CD4-positive, alpha-beta T cell (primary cell): ENCODE results near the gene MSL1. TPM values are rescaled to one million over a fixed set of nuclear protein-coding genes. Genes with fewer than 3 reads are reported as not detected.

Source experiments
- ATAC-seq: fragments of 200-7000 bp; cut with Tn5 transposase; one replicate; pipeline ENCODE4 v1.10.0; 2022; ENCODE audit warnings: mild to moderate bottlenecking; ENCODE audit not compliant: poor library complexity
- CTCF ChIA-PET: fragments of 350-600 bp; sonication (Branson Sonifier 250); formaldehyde crosslinking; loops from one replicate; lab custom pipeline; 2021; ENCODE audit warnings: antibody characterized with exemption, inconsistent platforms; lab: Charles Lee
- POLR2A ChIA-PET: fragments of 350-600 bp; sonication (Branson Sonifier 250); formaldehyde crosslinking; loops from one replicate; lab custom pipeline; 2021; ENCODE audit warnings: antibody characterized with exemption, inconsistent platforms; lab: Charles Lee
- DNase-seq, 14 experiments: peaks; one replicate each; pipeline ENCODE4 v3.0.0-alpha.2; 2013 to 2020; ENCODE audit warnings: mixed read lengths in 2 of 14
- H3K27ac ChIP-seq, 2 donors: one replicate each; pipeline versions ENCODE4 v1.5.1 to v1.7.0; 2013; ENCODE audit warnings: low read length in 2 of 2, low read depth in 1 of 2, mild to moderate bottlenecking in 1 of 2
- H3K27me3 ChIP-seq, 2 experiments: 1 replicate in 1 of 2; 2 replicates in 1 of 2; pipeline versions ENCODE4 v1.6.1 to v1.7.0; 2013; ENCODE audit warnings: low read length in 2 of 2, control low read depth in 1 of 2, mild to moderate bottlenecking in 1 of 2, moderate library complexity in 1 of 2; ENCODE audit not compliant: insufficient read depth in 2 of 2, control insufficient read depth in 1 of 2
- H3K36me3 ChIP-seq: one replicate; pipeline ENCODE4 v1.6.1; 2013; ENCODE audit warnings: low read length, control low read depth; ENCODE audit not compliant: insufficient read depth
- H3K4me1 ChIP-seq: one replicate; pipeline ENCODE4 v1.6.1; 2013; ENCODE audit warnings: low read length, control low read depth; ENCODE audit not compliant: insufficient read depth
- H3K4me3 ChIP-seq: one replicate; pipeline ENCODE4 v1.5.1; 2013; ENCODE audit warnings: mild to moderate bottlenecking, low read length, moderate library complexity
- H3K9me3 ChIP-seq, 2 experiments: 1 replicate in 1 of 2; 2 replicates in 1 of 2; pipeline versions ENCODE4 v1.6.1 to v1.7.0; 2013; ENCODE audit warnings: low read length in 2 of 2, mild to moderate bottlenecking in 2 of 2, control low read depth in 1 of 2, moderate library complexity in 1 of 2; ENCODE audit not compliant: control insufficient read depth in 1 of 2, insufficient read depth in 1 of 2
- H3K27ac Mint-ChIP-seq: one replicate; pipeline ENCODE4 v1.8.0; 2020; ENCODE audit warnings: mixed read lengths
- H3K27me3 Mint-ChIP-seq: one replicate; pipeline ENCODE4 v1.8.0; 2021; ENCODE audit warnings: mixed read lengths
- H3K36me3 Mint-ChIP-seq: one replicate; pipeline ENCODE4 v1.8.0; 2021; ENCODE audit warnings: low read depth, mixed read lengths
- H3K4me1 Mint-ChIP-seq: one replicate; pipeline ENCODE4 v1.8.0; 2021; ENCODE audit warnings: low read depth, mixed read lengths
- H3K4me3 Mint-ChIP-seq: one replicate; pipeline ENCODE4 v1.8.0; 2020; ENCODE audit warnings: mild to moderate bottlenecking, mixed read lengths
- H3K9me3 Mint-ChIP-seq: one replicate; pipeline ENCODE4 v1.8.0; 2020; ENCODE audit warnings: mixed read lengths
- intact Hi-C, 2 experiments: fragments of 100-400 bp; cut with DNase I in 1 of 2; cut with micrococcal nuclease in 1 of 2; formaldehyde crosslinking; loops; one replicate each; pipeline versions ENCODE4 v1.15.1 to v1.9.0; 2023 to 2025; cut with DNase I, micrococcal nuclease
- total RNA-seq, 174 experiments: library from RNA in 2 of 174; stranded (reverse) in 2 of 174; gene quantifications; one replicate each; pipeline ENCODE4 v1.2.3 and lab custom pipeline; 2021 to 2026
- TF ChIP-seq, protein P1 (sequence below): fragments of 200-600 bp; IDR thresholded peaks from one replicate; pipeline ENCODE4 v1.8.0; 2022; ENCODE audit warnings: antibody characterized with exemption, mild to moderate bottlenecking

The MSL1 gene
- total RNA-seq, 2 experiments from 2014 or later: 77.0 to 79.2 TPM

DNA sequence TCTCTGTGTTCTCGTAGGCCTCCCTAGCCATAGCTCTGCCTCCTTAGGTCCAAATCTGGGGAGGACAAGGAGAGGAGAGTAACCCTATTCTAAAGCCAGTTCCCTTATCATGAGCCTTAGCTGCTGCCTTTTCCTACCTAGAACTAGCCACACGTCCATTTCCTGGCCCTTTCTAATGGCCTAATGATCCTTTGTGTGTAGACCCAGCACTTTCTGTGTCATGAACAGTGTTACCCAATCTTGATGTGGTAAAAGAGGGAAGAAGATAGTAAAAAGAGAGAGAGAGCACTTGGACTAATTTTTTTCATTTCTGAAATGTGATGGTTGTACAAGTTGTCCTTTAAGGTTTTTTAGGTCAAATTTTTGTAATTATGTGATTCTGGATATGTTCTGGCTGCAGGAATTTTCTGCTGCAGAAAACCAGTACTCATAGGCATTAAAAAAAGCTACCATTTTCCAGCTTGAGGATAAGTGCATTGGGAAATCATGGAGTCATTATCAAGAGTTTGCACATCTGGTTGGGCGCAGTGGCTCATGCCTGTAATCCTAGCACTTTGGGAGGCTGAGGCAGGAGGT lies 36.8 kb downstream of the MSL1 start:
- H3K9me3 ChIP-seq: no peaks in the 10 kb centered on the region
- intact Hi-C loops: no loop called here
- TF ChIP-seq, protein P1, sequence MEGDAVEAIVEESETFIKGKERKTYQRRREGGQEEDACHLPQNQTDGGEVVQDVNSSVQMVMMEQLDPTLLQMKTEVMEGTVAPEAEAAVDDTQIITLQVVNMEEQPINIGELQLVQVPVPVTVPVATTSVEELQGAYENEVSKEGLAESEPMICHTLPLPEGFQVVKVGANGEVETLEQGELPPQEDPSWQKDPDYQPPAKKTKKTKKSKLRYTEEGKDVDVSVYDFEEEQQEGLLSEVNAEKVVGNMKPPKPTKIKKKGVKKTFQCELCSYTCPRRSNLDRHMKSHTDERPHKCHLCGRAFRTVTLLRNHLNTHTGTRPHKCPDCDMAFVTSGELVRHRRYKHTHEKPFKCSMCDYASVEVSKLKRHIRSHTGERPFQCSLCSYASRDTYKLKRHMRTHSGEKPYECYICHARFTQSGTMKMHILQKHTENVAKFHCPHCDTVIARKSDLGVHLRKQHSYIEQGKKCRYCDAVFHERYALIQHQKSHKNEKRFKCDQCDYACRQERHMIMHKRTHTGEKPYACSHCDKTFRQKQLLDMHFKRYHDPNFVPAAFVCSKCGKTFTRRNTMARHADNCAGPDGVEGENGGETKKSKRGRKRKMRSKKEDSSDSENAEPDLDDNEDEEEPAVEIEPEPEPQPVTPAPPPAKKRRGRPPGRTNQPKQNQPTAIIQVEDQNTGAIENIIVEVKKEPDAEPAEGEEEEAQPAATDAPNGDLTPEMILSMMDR: no peak
- H3K27ac ChIP-seq: no peak overlapping the region
- no peak overlapping the region for H3K4me3 Mint-ChIP-seq
- peaks cover 16% of the 10 kb centered on the region for H3K4me1 ChIP-seq
- H3K4me3 ChIP-seq: no peak overlapping the region
- H3K4me1 Mint-ChIP-seq: peaks cover 27% of the 10 kb centered on the region
- peak overlapping the region; percentile 25 for H3K27ac Mint-ChIP-seq
- ChIA-PET POLR2A (interaction anchor here (1.4 kb wide), 1 partner anchor 35 kb away, joined by 3 read pairs; no protein-coding TSS in a partner anchor), CTCF (interaction anchor here (1.6 to 2.2 kb wide), 2 partner anchors 10 to 46 kb away, joined by 4 to 5 read pairs; no protein-coding TSS in a partner anchor)
- peaks cover 64% of the 10 kb centered on the region for H3K36me3 ChIP-seq
- no peak for ATAC-seq
- peaks cover 58% of the 10 kb centered on the region for H3K36me3 Mint-ChIP-seq
- no peaks in the 10 kb centered on the region for H3K9me3 Mint-ChIP-seq
- H3K27me3 Mint-ChIP-seq: no peaks in the 10 kb centered on the region
- no peaks in the 10 kb centered on the region for H3K27me3 ChIP-seq
- no peak for DNase-seq

DNA sequence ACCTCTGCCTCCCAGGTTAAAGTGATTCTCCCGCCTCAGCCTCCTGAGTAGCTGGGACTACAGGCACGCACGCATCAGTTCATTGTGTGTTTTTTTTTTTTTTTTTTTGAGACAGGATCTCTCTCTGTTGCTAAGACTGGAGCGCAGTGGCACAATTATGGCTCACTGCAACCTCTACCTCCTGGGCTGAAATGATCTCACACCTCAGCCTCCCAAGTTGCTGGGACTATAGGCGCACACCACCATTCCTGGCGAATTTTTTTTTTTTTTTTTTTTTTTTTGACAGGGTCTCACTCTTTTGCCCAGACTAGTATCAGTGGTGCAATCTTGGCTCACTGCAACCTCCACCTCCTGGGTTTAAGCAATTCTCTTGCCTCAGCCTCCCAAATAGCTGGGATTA lies 37.7 kb downstream of the MSL1 start:
- ATAC-seq (no peak), DNase-seq (no peak)
- Mint-ChIP-seq H3K36me3 (peaks cover 55% of the 10 kb centered on the region), H3K27me3 (no peaks in the 10 kb centered on the region), H3K4me1 (peaks cover 25% of the 10 kb centered on the region), H3K9me3 (no peaks in the 10 kb centered on the region), H3K4me3 (no peak overlapping the region), H3K27ac (no peak overlapping the region)
- H3K36me3 ChIP-seq: peaks cover 63% of the 10 kb centered on the region
- no peak overlapping the region for H3K4me3 ChIP-seq
- intact Hi-C loops: no loop called here
- no peak overlapping the region for H3K27ac ChIP-seq
- H3K9me3 ChIP-seq: no peaks in the 10 kb centered on the region
- TF ChIP-seq, protein P1: no peak
- no peaks in the 10 kb centered on the region for H3K27me3 ChIP-seq
- POLR2A ChIA-PET: interaction anchor here (1.4 kb wide), 1 partner anchor 36 kb away, joined by 3 read pairs; no protein-coding TSS in a partner anchor
- CTCF ChIA-PET: interaction anchor here (0.7 to 2.2 kb wide), 3 partner anchors 11 to 133 kb away, joined by 3 to 5 read pairs (median 4); no protein-coding TSS in a partner anchor
- H3K4me1 ChIP-seq: peaks cover 12% of the 10 kb centered on the region

DNA sequence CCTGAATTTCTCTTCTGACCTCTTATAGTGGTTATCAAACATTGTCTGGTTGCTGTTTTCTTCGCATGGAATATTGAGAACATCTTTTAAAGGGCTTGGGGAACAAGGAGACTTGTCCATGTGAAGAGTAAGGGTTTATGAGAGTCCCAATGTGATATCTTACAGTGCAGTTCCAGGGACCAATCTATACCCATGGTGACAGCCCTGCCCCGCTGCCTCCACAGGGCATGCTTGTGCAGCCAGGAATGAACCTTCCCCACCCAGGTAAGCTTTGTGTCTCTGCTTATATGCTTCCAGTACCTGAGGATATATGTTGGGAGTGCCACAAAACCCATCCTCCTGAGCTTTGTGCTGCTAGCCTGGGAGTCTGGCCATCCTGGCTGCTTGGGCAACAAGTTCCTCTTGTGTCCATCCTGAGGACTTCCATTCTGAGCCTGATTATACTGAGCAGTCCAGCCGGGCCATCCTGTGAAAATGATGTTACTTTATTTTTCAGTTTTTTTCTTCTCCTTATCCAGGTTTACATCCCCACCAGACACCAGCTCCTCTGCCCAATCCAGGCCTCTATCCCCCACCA lies 46.0 kb downstream of the MSL1 start:
- H3K36me3 ChIP-seq: peaks cover 80% of the 10 kb centered on the region
- no peaks in the 10 kb centered on the region for H3K9me3 ChIP-seq
- H3K27ac ChIP-seq: no peak overlapping the region
- ATAC-seq (no peak), DNase-seq (no peak)
- ChIA-PET CTCF (interaction anchor here (0.9 to 3.6 kb wide), 16 partner anchors 13 to 155 kb away, joined by 3 to 96 read pairs (median 6); partner anchors contain the start of genes CASC3 and NR1D1), POLR2A (interaction anchor here (0.6 to 2.6 kb wide), 7 partner anchors 45 to 187 kb away, joined by 3 to 49 read pairs (median 5); partner anchors contain the start of genes PSMD3 and WIPF2)
- no peaks in the 10 kb centered on the region for H3K27me3 ChIP-seq
- H3K4me1 Mint-ChIP-seq: peaks cover 9% of the 10 kb centered on the region
- H3K4me3 ChIP-seq: no peak overlapping the region
- no peaks in the 10 kb centered on the region for H3K4me1 ChIP-seq
- TF ChIP-seq, protein P1: no peak
- H3K4me3 Mint-ChIP-seq: no peak overlapping the region
- no peaks in the 10 kb centered on the region for H3K9me3 Mint-ChIP-seq
- no peaks in the 10 kb centered on the region for H3K27me3 Mint-ChIP-seq
- peak overlapping the region; percentile 80 for H3K27ac Mint-ChIP-seq
- H3K36me3 Mint-ChIP-seq: peaks cover 88% of the 10 kb centered on the region
- intact Hi-C loops: loop anchor here (1.0 to 2.0 kb wide), 6 partner anchors 27 to 155 kb away; partner anchors contain the start of genes THRA (in 2 of the 2) and CASC3 (in 1 of the 2)
